ENCODE results near the gene GUCD1.

- TF ChIP-seq POLR2A (IDR thresholded peaks at IDR 0.05), result no peak
- TF ChIP-seq, protein P1, sequence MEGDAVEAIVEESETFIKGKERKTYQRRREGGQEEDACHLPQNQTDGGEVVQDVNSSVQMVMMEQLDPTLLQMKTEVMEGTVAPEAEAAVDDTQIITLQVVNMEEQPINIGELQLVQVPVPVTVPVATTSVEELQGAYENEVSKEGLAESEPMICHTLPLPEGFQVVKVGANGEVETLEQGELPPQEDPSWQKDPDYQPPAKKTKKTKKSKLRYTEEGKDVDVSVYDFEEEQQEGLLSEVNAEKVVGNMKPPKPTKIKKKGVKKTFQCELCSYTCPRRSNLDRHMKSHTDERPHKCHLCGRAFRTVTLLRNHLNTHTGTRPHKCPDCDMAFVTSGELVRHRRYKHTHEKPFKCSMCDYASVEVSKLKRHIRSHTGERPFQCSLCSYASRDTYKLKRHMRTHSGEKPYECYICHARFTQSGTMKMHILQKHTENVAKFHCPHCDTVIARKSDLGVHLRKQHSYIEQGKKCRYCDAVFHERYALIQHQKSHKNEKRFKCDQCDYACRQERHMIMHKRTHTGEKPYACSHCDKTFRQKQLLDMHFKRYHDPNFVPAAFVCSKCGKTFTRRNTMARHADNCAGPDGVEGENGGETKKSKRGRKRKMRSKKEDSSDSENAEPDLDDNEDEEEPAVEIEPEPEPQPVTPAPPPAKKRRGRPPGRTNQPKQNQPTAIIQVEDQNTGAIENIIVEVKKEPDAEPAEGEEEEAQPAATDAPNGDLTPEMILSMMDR (IDR thresholded peaks at IDR 0.05), result no peak
Observed at GRCh38 chr22:24565077-24565476, 10.1 kb upstream of the GUCD1 start.

All from adrenal gland (tissue), 5 donors.